ENCODE data around the gene VAPA. TPM values are rescaled to one million over a fixed set of nuclear protein-coding genes. Genes with fewer than 3 reads are reported as not detected.

VAPA gene
- total RNA-seq, 2 experiments from 2014 or later = 162 to 177 TPM

GRCh38 chr18:9988665-9989064 lies 74.8 kb downstream of the VAPA start:
- Histone ChIP-seq H3K4me1 (ENCODE audit: insufficient read depth, low read length) (no peaks in the 10 kb centered on the region), H3K9me3 (ENCODE audit: control insufficient read depth in 1 of 2, insufficient read depth in 1 of 2, low read length in 2 of 2) (peaks cover 0 to 6% of the 10 kb centered on the region in 2 experiments), H3K27me3 (ENCODE audit: control insufficient read depth in 1 of 2, insufficient read depth in 2 of 2, low read length in 2 of 2) (peaks cover 4 to 5% of the 10 kb centered on the region in 2 experiments), H3K27ac (ENCODE audit: low read depth in 1 of 2, low read length in 2 of 2) (no peak overlapping the region), H3K36me3 (ENCODE audit: insufficient read depth, low read length) (no peaks in the 10 kb centered on the region), H3K4me3 (ENCODE audit: low read length) (no peak overlapping the region)
- H3K36me3 Mint-ChIP-seq (ENCODE audit: low read depth) = no peaks in the 10 kb centered on the region
- no peak overlapping the region for H3K27ac Mint-ChIP-seq
- no peaks in the 10 kb centered on the region for H3K9me3 Mint-ChIP-seq
- no peaks in the 10 kb centered on the region for H3K4me1 Mint-ChIP-seq (ENCODE audit: low read depth)
- ChIA-PET POLR2A (no interaction called here), CTCF (no interaction called here)
- no peak for TF ChIP-seq CTCF (IDR thresholded peaks at IDR 0.05)
- ATAC-seq (ENCODE audit: poor library complexity) (no peak), DNase-seq (no peak)
- intact Hi-C loops (cut with DNase I, micrococcal nuclease) = no loop called here
- no peak overlapping the region for H3K4me3 Mint-ChIP-seq
- H3K27me3 Mint-ChIP-seq = peaks cover 34% of the 10 kb centered on the region

- DNase-seq (no peak), ATAC-seq (ENCODE audit: poor library complexity) (no peak)
- TF ChIP-seq CTCF (IDR thresholded peaks at IDR 0.05) = no peak
- Mint-ChIP-seq H3K9me3 (no peaks in the 10 kb centered on the region), H3K27ac (no peak overlapping the region), H3K4me1 (ENCODE audit: low read depth) (no peaks in the 10 kb centered on the region), H3K27me3 (peaks cover 34% of the 10 kb centered on the region), H3K36me3 (ENCODE audit: low read depth) (no peaks in the 10 kb centered on the region), H3K4me3 (no peak overlapping the region)
- intact Hi-C loops (cut with DNase I, micrococcal nuclease) = no loop called here
- ChIA-PET POLR2A (no interaction called here), CTCF (no interaction called here)
- H3K27me3 ChIP-seq (ENCODE audit: control insufficient read depth in 1 of 2, insufficient read depth in 2 of 2, low read length in 2 of 2) = peaks cover 4 to 5% of the 10 kb centered on the region in 2 experiments
- H3K36me3 ChIP-seq (ENCODE audit: insufficient read depth, low read length) = no peaks in the 10 kb centered on the region
- no peaks in the 10 kb centered on the region for H3K4me1 ChIP-seq (ENCODE audit: insufficient read depth, low read length)
- no peak overlapping the region for H3K4me3 ChIP-seq (ENCODE audit: low read length)
- H3K9me3 ChIP-seq (ENCODE audit: control insufficient read depth in 1 of 2, insufficient read depth in 1 of 2, low read length in 2 of 2) = peaks cover 0 to 6% of the 10 kb centered on the region in 2 experiments
- no peak overlapping the region for H3K27ac ChIP-seq (ENCODE audit: low read depth in 1 of 2, low read length in 2 of 2)
Observed at GRCh38 chr18:9989481-9989880, 75.7 kb downstream of the VAPA start.

GRCh38 chr18:9991011-9992000 lies 77.5 kb downstream of the VAPA start:
- no peaks in the 10 kb centered on the region for H3K4me1 ChIP-seq (ENCODE audit: insufficient read depth, low read length)
- ATAC-seq (ENCODE audit: poor library complexity) (no peak), DNase-seq (no peak)
- no peak overlapping the region for H3K27ac ChIP-seq (ENCODE audit: low read depth in 1 of 2, low read length in 2 of 2)
- Mint-ChIP-seq H3K36me3 (ENCODE audit: low read depth) (no peaks in the 10 kb centered on the region), H3K27ac (no peak overlapping the region), H3K27me3 (peaks cover 31% of the 10 kb centered on the region), H3K4me3 (no peak overlapping the region), H3K4me1 (ENCODE audit: low read depth) (no peaks in the 10 kb centered on the region), H3K9me3 (peaks cover 2% of the 10 kb centered on the region)
- peaks cover 0 to 6% of the 10 kb centered on the region in 2 experiments for H3K9me3 ChIP-seq (ENCODE audit: control insufficient read depth in 1 of 2, insufficient read depth in 1 of 2, low read length in 2 of 2)
- no peak overlapping the region for H3K4me3 ChIP-seq (ENCODE audit: low read length)
- TF ChIP-seq CTCF (IDR thresholded peaks at IDR 0.05) = no peak
- CTCF ChIA-PET = no interaction called here
- peaks cover 4 to 5% of the 10 kb centered on the region in 2 experiments for H3K27me3 ChIP-seq (ENCODE audit: control insufficient read depth in 1 of 2, insufficient read depth in 2 of 2, low read length in 2 of 2)
- intact Hi-C loops (cut with DNase I, micrococcal nuclease) = no loop called here
- no peaks in the 10 kb centered on the region for H3K36me3 ChIP-seq (ENCODE audit: insufficient read depth, low read length)
- POLR2A ChIA-PET = no interaction called here
